HUDEP-2 (cell line): ENCODE measurements around the gene ZC3H13.

ENCODE experiments used
- DNase-seq, 76 experiments: peaks; one replicate each; lab custom pipeline; 2025; ENCODE audit not compliant: unreplicated experiment in 76 of 76; lab: John Stamatoyannopoulos, UW

The ZC3H13 gene

DNA sequence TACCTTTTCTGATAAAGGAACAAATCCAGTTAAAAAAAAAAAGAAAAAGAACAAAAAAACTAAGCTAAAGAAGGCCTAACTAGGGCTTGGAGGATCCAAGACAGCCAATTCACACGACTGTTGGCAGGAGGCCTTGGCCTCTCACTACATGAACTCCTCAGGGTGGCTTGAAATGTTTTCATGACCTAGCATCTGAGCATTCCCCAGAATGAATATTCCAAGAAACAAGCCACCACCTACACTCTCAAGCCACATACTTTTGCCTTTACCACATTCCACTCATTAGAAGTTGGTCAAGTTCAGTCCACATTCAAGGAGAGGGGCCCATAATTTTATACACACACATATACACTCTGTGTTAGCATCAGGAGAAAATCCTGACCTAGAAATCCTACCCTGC lies 103.4 kb downstream of the ZC3H13 start:
- DNase-seq: no peak

DNA sequence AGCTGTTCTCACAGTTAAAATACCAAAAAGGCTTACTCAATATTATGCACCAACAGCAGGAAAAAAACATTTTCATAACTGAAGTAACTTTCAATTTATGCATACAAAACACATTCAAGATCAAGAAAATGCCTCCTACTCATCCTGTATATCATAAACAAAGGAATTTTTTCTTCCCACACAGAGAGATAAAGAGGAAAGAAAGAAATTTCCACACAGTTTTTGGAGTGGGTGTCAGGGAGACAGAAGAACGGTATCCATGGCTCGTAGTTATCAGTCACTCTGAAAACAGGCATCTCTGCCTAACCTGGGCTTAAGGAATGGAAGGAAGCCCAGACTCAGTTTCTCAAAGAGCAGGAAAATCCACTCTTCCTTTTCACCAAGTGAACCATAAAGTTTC lies 108.6 kb downstream of the ZC3H13 start:
- no peak for DNase-seq

DNA sequence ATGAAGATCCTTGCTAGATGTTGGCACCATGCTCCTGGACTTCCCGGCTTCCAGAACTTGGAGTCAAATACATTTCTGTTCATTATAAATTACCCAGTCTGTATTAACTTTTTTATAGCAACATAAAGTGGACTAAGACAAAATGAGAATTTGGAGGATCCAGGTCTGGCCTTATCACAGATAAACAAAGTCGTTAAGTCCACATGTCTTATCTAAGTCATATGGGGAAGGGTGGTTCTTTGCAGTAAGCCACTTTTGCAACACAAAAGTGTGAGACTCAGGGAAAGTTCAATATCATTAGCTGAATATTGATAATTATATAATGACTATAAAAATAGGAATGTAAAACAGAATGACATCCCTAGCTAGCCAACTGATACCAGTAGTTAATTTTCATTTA lies 109.4 kb downstream of the ZC3H13 start:
- DNase-seq: peak in 24 of 76 experiments; percentile 3 to 64 (median 20)

DNA sequence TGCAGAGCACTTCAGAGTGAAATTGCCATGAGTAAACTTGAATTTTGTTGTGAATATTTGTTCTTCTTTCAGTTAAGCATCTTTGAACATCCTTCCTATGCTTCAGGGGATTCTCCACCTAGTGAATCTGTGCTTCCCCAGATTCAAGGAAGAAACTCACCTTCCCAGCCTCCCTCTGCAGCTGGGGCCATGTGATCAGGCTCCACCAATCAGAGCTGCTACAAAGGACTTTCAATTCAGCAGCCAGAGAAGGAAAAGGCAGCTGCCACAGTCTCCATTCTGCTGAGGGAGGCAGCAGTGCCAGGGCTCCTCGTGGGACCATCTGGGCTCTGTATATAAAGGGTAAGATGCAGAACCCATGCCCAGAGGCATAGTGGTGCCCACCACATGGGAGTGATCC lies 111.3 kb downstream of the ZC3H13 start:
- DNase-seq: no peak

DNA sequence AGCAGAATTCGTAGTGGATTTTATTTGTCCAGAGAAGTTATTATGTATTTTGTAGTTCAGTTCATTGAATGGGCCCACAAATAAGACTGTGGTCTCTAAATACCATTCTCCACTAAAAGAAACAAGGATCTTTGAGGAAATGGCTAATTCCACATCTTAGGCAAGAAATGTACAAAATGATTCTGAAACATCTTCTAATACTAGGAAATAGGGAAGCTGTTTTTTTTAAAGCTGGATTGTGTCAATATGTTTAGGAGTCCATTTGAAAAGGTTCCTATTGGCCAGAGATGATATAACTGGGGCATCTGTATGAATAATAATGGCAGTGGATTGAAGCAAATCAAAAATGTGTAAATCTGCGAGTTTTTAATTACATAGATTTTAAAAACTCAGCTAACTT lies 112.5 kb downstream of the ZC3H13 start:
- DNase-seq: no peak

DNA sequence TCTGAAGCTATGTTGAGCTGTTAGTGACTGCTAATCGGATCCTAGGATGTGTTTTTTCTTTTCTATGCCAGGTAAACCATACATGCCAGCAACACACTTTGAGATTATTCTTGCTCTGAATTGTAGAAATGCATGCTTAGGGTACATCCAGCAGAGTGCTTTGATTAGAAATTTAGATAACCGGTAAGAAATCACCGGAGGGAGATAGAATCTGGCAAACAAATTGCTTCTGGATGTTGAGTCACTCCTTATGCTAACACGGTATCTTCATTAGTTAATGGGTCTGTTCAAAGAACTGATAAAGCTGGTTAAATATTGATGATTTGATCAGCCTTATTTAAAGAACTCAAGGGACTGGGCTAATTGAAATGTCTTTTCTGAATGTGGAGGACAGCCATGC lies 115.9 kb downstream of the ZC3H13 start:
- no peak for DNase-seq

DNA sequence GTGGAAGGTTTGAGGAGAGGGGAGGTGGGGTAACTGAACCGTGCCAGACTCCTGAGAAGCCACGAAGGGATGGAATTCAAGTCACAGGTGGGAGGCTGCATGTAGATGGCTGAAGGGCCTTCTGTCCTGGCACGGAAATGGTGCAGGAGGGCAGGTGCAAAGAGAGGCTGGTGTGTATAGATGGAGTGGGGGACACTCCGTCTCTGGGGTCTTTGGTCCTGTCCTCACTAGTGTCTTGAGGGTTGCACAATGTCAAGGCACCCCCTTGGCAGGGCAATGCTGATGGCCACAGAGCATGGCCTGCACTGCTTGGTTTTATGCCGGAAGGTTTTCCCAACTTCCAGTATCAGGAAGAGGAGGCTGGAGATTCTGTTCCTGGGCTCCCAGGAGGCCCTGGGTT lies 118.3 kb downstream of the ZC3H13 start:
- DNase-seq: no peak

DNA sequence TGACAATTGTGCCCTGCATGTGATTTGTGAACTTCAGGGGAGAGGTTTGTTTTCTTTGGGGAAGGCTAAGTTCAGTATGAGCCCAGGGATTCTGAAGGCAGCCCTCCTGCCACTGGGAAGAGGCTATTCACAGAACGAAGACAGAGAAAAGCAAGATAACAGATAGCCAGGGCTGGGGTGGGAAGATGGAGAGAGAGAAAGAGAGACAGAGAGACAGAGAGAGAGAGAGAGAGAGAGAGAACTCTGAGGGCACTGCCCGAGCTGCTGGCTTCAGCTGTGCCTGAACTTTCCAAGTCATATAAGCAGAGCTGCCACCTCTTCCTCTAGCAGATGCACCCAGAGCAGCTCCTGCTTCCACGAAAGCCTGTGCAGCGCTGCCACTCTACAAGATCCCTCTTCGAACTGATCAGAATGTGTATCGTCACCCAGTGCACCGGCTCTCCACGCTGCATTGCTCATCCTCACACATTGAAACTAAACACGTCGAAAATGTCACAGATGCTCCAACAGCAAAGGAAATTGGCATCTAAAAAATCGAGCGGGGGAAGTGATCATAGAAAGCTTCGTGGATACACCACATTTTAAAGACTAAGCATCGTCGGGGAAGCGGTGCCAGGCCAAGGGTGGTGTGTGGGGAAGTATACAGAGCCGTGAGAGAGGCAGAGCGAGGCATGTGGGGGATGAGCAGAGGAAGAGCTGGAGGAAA lies 119.2 kb downstream of the ZC3H13 start:
- no peak for DNase-seq

DNA sequence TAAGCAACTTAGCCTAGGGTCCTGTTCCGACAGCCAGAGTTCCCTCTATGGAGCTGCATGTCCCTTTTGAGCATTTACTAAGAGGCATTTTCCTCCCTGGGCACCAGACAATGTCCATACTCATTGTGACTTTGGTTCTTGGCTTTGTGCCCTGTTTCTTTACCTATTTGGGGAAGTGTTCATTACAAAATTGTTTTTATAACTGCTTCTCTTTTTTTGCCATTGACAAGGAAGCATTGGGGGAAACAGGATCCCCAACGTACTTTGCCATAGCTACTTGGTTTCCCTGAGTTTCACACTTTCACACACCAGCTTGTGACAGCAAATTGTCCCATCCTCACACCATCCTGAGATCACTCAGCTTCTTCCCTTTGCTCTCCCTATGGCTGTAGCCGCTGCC lies 119.9 kb downstream of the ZC3H13 start:
- DNase-seq: no peak

DNA sequence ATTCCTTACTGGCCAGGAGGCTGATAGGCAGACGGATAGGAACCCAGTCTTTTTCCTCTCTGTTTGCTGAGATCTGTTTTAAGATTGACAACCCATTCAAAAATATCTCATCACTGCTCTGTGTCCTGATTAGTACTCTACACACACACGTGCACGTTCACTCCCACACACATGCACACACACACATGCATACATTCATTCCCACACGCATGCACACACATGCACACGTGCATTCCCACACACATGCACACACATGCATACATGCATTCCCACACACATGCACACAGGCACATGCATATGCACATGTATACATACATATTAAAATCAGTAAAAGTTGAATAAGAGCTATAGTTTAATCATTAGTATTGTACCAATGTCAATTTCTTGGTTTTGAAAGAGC lies 120.4 kb downstream of the ZC3H13 start:
- DNase-seq: no peak

DNA sequence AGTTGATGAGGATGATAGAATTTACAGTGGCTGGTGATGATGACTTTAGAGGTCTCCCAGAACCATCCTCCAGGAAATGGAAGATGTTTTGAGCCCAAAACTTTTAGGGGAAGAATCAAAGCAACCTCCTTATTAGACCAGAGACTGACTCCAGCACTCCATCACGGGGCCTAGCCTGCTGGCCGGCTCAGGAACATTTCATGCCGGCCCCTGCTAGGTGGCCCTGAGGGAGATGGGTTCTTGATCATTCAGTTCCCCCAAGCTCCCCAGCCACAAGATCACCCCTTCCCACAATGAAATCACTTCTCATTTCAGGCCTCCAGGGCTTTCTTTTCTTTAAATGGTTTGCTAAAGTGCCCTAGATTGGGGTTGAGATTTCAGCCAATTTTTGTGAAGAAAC lies 121.3 kb downstream of the ZC3H13 start:
- DNase-seq: no peak

DNA sequence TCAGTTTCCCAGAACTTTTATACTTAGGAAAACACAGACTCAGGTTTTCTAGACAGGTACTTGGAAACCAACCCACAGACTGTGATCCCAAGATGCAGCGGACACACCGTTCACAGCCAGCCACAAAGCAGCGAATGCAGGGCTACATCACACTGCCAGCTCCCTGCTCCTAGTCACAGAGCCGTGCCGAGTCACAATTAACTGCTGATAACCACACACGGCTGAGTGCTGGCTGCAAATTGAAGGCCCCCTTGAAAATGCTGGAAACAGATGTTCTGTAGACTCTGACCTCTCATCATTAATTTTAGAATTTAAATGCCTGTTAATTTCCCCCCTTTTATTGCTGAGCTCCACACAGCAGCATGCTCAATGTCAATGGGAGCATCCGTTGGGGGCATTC lies 122.4 kb downstream of the ZC3H13 start:
- DNase-seq: no peak

DNA sequence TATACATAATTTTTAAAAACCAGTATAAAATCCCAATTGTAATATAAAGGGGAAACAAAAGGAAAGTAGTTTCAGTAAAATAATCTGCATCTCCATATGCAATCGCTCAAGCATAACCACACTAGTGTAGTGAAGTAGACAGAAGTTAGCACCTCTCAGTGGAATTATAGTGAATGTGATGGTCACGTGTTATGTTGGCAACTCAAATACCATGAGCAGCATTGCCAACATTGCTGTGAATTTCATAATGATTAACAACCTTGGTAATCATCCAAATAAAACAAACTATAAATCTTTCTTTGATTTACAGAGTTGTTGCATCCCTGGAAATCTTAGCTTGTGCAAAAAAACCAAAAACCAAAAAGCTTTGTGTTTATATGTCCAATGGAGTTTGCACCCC lies 123.7 kb downstream of the ZC3H13 start:
- no peak for DNase-seq

DNA sequence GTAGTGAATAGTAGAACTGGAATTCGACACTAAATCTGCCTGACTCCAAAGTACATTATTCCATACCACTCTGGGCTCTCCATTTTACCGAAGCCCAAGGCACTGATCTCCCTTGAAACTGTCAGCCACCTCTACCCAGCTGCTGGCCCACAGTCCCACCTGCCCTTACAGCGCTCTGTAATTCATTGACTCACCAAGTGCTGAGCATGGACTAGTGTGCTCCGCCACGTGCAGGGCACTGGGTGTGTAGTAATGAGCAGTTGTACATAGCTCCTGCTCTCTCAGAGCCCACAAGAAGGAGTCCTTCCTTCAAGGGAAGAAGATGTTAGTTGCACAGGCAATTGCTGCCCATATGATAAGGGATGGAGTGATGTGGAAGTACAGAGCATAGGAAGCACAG lies 124.4 kb downstream of the ZC3H13 start:
- no peak for DNase-seq

DNA sequence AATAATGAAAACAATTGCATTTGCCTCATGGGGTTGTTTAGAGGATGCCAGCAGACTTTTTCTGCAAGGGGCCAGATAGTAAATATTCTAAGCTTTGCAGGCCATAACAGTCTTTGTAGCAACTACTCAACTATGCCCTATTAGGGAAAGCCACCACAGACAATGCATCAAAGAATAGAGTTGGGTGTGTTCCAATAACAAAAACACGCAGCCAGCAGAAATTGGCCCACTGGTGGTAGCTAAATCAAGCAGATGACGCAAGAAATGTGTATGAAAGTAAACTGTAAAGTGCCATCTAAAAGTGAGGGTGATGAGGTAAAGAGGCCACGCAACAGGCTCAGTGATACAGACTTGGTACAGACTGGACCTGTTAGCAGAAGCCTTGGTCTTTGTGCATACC lies 125.8 kb downstream of the ZC3H13 start:
- no peak for DNase-seq

DNA sequence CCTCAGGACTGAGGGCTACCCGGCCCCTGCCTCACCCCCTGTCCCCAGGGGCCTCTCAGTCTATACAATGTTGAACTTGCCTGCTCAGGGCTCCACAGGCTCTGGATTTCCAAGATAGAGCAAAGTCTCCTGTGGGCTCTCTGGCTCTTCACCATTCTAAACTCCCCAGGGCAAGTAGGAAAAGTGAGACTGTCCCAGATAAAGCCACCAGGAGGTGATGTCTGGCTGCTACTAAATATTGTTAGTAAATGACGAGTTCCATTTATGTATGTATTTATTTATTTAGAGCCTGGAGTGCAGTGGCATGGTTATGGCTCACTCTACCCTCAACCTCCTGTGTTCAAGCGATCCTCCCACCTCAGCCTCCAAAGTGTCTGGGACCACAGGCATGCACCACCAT lies 127.4 kb downstream of the ZC3H13 start:
- DNase-seq: peak in 13 of 76 experiments; percentile 2 to 41 (median 7)

DNA sequence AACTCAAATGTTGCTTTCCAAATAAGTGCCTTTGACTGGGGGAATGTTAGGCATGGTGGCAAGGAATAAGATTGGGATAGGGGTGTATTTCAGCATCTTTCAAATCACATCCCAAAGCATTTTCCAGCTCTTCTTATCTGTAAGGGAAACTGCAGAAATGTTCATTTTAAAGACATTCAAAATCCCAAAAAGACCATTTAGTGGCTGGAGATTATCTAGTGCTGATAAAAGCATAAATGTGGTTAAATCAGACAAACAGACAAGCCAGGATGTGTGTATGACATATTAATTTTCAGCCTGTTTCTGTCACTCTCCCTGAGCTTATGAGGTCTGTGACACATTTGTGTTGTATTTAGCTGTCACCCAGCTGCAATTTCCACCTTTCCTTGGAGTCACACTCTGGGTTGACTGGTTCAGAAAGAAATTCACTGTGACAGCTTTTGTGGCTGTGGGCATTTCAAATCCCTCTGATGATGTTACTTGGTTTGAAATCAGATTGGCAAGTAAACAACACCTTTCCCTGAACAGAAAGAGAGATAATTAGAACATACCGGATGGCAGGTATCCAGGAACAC lies 131.3 kb downstream of the ZC3H13 start:
- DNase-seq: no peak

DNA sequence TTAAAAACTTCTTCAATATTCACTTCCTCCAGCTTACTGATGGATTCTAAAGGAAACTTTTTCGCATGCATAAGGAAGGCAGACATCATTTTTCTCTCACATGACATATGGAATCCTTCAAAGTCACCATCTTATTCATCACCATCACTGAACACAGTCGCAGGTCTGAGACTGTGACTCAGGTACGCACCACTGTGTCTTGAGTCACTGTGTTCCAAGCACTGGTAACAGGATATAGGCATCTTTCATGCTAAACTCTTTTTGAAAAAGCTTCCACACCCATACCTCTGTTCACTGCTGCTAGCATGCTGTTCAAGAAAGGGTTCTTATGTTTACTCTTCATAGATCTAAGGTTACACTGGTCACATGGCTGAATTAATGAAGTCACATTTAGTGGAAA lies 133.9 kb downstream of the ZC3H13 start:
- DNase-seq: no peak

DNA sequence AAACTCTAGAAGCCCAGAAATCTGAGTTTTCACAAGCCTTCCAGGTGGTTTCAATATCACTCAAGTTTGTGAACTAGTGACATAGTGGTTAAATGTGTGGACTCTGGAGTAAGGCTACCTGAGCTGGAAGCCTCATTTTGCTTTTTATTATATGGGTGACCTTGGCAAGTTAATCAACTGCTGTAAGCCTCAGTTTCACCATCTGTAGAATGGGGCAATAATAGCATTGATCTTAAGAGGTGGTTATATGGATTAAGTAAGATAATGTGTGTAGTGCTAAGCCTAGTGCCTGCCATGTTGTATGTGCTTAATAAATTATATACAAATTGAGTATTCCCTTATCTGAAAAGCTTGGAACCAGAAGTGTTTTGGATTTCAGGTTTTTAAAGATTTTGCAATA lies 135.5 kb downstream of the ZC3H13 start:
- DNase-seq: no peak

DNA sequence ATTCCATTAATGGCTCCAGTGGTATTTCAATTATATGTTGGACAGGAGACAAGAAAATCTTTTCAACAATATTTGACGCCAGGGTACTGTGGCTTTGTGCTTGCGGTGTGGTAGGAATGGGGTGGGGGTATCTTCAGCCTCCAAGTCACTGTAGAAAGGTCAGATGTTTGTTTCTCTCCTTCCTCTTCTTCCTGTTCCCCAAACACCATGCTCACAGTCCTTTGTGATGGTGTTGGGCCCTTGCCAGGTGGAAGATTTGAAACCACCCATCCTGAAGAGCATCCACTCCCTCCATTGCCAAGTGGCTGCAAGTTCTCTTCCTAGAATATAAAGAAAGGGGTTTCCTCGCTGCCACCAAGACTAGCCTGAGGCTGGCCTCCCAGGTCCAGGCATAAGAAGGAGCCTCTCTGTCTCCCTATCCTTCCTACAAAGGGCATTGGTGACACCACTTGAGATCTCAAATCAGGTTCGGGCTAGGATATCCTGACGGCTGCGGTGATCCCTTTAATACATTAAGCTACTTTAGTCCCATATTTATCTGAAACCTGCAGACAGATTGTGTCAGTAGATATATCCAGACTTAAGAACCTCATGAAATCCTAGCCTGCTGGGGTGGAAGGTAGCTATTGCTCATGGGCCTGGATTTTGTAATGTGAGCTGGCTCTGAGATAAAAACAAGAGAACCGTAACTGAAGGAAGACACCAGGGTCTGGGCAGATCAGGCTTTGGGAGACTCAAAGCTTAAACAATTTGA lies 136.7 kb downstream of the ZC3H13 start:
- DNase-seq: no peak

DNA sequence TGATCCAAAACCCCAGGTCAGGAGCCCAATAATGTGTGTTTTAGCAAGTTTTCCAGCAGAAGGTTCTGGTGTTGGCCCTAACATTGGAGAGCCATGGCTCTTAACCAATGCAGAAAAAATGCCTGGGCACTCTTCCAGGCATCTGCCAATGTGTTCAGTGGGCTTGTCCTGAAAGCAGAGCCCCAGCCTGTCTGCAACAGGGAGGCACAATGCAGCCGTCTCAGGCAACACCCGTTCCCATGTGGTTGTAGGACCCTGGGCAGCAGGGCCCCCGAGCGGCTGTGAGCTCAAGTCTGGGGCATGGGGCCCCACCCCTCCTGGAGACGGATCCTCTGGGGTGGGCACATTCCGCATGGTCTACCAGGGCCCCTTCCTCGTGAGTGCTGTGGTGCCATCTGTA lies 142.9 kb downstream of the ZC3H13 start:
- no peak for DNase-seq

DNA sequence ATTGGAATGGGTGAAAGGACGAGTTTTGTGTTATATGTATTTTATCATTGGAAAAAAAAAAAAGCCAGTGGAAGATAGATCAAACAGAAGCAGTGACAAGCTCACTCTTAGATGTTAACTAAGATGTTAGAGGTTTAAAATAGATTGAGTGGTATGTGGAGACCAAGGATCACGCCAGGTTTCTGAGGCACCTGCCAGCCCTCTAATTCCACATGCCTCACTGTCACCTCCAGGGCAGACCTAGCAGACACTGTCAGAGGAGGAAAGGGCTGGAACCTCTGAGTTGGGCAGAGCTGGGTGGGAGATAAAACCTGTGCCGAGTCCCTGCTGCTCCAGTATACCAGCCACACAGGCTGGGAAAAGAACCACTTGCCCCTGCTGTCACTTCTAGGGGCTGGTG lies 143.5 kb downstream of the ZC3H13 start:
- DNase-seq: no peak
